ENCODE data around the gene MLC1.

GRCh38 chr22:50082961-50083461 is 2.2 kb downstream of the MLC1 start:
- TF ChIP-seq ELF4 (IDR thresholded peaks at IDR 0.05) (no peak), FOXM1 (IDR thresholded peaks at IDR 0.05; ENCODE audit: borderline replicate concordance) (no peak), SP1 (IDR thresholded peaks at IDR 0.05) (no peak), ARNT (IDR thresholded peaks at IDR 0.05) (no peak), BHLHE40 (IDR thresholded peaks at IDR 0.05; ENCODE audit: borderline replicate concordance) (no peak), FOXK2 (IDR thresholded peaks at IDR 0.05) (no peak), LEF1 (IDR thresholded peaks at IDR 0.05; ENCODE audit: borderline replicate concordance) (no peak), FOXA1 (IDR thresholded peaks at IDR 0.05) (no peak), PKNOX1 (IDR thresholded peaks at IDR 0.05) (no peak), NFRKB (IDR thresholded peaks at IDR 0.05) (no peak)
